ENCODE measurements around the gene THBS2.

DNA sequence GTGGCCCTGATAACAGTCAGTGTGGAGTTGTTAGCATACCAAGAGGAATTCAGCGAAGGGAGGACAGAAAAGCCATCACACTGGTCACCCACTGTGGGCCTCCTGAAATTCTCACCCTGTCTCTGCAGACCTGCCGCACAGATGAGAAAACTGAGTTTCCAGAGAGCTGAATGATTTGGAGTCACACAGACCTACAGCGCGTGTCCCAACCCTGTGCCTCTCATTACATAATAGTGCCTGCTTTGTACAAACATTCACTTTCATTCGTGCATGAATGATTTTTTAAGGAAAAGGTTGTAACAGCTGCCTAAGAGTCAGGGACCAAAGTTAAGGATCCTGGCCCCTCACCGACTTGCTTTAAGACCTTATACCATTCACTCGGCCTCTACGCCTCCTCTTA is 62.7 kb downstream of the THBS2 start:
- TF ChIP-seq, protein P1, sequence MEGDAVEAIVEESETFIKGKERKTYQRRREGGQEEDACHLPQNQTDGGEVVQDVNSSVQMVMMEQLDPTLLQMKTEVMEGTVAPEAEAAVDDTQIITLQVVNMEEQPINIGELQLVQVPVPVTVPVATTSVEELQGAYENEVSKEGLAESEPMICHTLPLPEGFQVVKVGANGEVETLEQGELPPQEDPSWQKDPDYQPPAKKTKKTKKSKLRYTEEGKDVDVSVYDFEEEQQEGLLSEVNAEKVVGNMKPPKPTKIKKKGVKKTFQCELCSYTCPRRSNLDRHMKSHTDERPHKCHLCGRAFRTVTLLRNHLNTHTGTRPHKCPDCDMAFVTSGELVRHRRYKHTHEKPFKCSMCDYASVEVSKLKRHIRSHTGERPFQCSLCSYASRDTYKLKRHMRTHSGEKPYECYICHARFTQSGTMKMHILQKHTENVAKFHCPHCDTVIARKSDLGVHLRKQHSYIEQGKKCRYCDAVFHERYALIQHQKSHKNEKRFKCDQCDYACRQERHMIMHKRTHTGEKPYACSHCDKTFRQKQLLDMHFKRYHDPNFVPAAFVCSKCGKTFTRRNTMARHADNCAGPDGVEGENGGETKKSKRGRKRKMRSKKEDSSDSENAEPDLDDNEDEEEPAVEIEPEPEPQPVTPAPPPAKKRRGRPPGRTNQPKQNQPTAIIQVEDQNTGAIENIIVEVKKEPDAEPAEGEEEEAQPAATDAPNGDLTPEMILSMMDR (IDR thresholded peaks at IDR 0.05) = no peak
- no peak for TF ChIP-seq ZFX (IDR thresholded peaks at IDR 0.05; ENCODE audit: borderline replicate concordance)
